Keratinocyte (primary cell): ENCODE data around the gene CCDC148. TPM values are rescaled to one million over a fixed set of nuclear protein-coding genes. Genes with fewer than 3 reads are reported as not detected.

Experiments used
- DNase-seq: peaks from one replicate; pipeline ENCODE4 v3.0.0-alpha.2; 2011; ENCODE audit warnings: low read depth, missing footprints, low spot score
- FAIRE-seq: peaks from 2 replicates; lab custom pipeline; 2011; peaks lifted over from hg19 to GRCh38; lab: Jason Lieb, UNC
- H2AFZ ChIP-seq: 2 replicates; pipeline ENCODE4 v1.6.0; 2012; ENCODE audit warnings: low read length, control low read depth, inconsistent platforms; ENCODE audit not compliant: control insufficient read depth
- H3K27ac ChIP-seq: 2 replicates; pipeline ENCODE4 v1.5.1; 2011; ENCODE audit warnings: low read length; ENCODE audit not compliant: control insufficient read depth, insufficient read depth
- H3K27me3 ChIP-seq: 3 replicates; pipeline ENCODE4 v1.6.0; 2011; ENCODE audit warnings: low read length; ENCODE audit not compliant: control insufficient read depth, insufficient read depth; ENCODE audit errors: extremely low read depth
- H3K36me3 ChIP-seq, 2 experiments: 2 replicates in 1 of 2; 3 replicates in 1 of 2; pipeline ENCODE4 v1.5.1; 2011; ENCODE audit warnings: low read length in 2 of 2, mild to moderate bottlenecking in 1 of 2; ENCODE audit not compliant: control insufficient read depth in 2 of 2, insufficient read depth in 2 of 2; ENCODE audit errors: extremely low read depth in 1 of 2
- H3K4me1 ChIP-seq: 3 replicates; pipeline ENCODE4 v1.5.1; 2011; ENCODE audit warnings: low read length; ENCODE audit not compliant: control insufficient read depth, insufficient read depth; ENCODE audit errors: extremely low read depth
- H3K4me2 ChIP-seq: 3 replicates; pipeline ENCODE4 v1.6.0; 2011; ENCODE audit warnings: low read depth, low read length; ENCODE audit not compliant: control insufficient read depth, insufficient read depth; ENCODE audit errors: extremely low read depth
- H3K4me3 ChIP-seq, 3 experiments: fragments of 200-600 bp in 1 of 3; sonication (generic) in 1 of 3; 2 replicates in 2 of 3; 3 replicates in 1 of 3; pipeline ENCODE4 v1.5.1; 2011 to 2016; ENCODE audit warnings: low read length in 3 of 3, mild to moderate bottlenecking in 3 of 3, control low read depth in 2 of 3, inconsistent platforms in 1 of 3, low read depth in 1 of 3, mixed read lengths in 1 of 3, mixed run types in 1 of 3, moderate library complexity in 1 of 3; ENCODE audit not compliant: control insufficient read depth in 2 of 3, insufficient read depth in 2 of 3; ENCODE audit errors: extremely low read depth in 1 of 3
- H3K79me2 ChIP-seq: 2 replicates; pipeline ENCODE4 v1.6.0; 2012; ENCODE audit warnings: low read length; ENCODE audit not compliant: control insufficient read depth, insufficient read depth
- H3K9ac ChIP-seq: 3 replicates; pipeline ENCODE4 v1.6.0; 2011; ENCODE audit warnings: low read length; ENCODE audit not compliant: control insufficient read depth, insufficient read depth; ENCODE audit errors: extremely low read depth
- H3K9me1 ChIP-seq: 3 replicates; pipeline ENCODE4 v1.6.0; 2011; ENCODE audit warnings: low read length; ENCODE audit not compliant: control insufficient read depth, insufficient read depth; ENCODE audit errors: extremely low read depth
- H3K9me3 ChIP-seq: 2 replicates; pipeline ENCODE4 v1.5.1; 2012; ENCODE audit warnings: low read depth, low read length; ENCODE audit not compliant: control insufficient read depth
- H4K20me1 ChIP-seq: 3 replicates; pipeline ENCODE4 v1.6.0; 2011; ENCODE audit warnings: low read length; ENCODE audit not compliant: control insufficient read depth, insufficient read depth; ENCODE audit errors: extremely low read depth
- EZH2 ChIP-seq: IDR thresholded peaks from one replicate; pipeline ENCODE4 v1.6.1; 2012; ENCODE audit warnings: inconsistent platforms, mild to moderate bottlenecking, low read length, moderate library complexity
- dilution Hi-C: fragments of 300-500 bp; cut with MboI; formaldehyde crosslinking; loops from one replicate; pipeline ENCODE4 v1.7.0; 2020; ENCODE audit warnings: low sequenced_read_pairs; ENCODE audit not compliant: extremely low pct_ligation_motif_present
- polyA plus RNA-seq, 5 experiments: library from polyadenylated mRNA; depleted of rRNA in 3 of 5; stranded (reverse) in 3 of 5; stranded (forward) in 1 of 5; unstranded in 1 of 5; fragments of >200 nt; gene quantifications; 1 replicate in 1 of 5; 2 replicates in 3 of 5; 3 replicates in 1 of 5; pipeline versions ENCODE4 v1.2.1 to v1.2.3, GENCODE V29; 2011 to 2012; ENCODE audit warnings: missing spikeins in 2 of 5, low read depth in 1 of 5, low replicate concordance in 1 of 5
- TF ChIP-seq, protein P1 (sequence below), 3 experiments: IDR thresholded peaks in 1 of 3; conservative IDR thresholded peaks in 1 of 3; optimal IDR thresholded peaks in 1 of 3; 2 replicates in 2 of 3; 3 replicates in 1 of 3; pipeline versions ENCODE3 to v1.5.1; 2011; ENCODE audit warnings: low read length in 3 of 3, mild to moderate bottlenecking in 3 of 3, moderate library complexity in 2 of 3, control low read depth in 1 of 3, inconsistent platforms in 1 of 3; ENCODE audit not compliant: insufficient read depth in 2 of 3; ENCODE audit errors: extremely low read depth in 1 of 3

The CCDC148 gene
- polyA plus RNA-seq, 1 donor (not counting 4 experiments of a cell fraction or from before 2014, with no cell fraction given): 0.39 TPM

DNA sequence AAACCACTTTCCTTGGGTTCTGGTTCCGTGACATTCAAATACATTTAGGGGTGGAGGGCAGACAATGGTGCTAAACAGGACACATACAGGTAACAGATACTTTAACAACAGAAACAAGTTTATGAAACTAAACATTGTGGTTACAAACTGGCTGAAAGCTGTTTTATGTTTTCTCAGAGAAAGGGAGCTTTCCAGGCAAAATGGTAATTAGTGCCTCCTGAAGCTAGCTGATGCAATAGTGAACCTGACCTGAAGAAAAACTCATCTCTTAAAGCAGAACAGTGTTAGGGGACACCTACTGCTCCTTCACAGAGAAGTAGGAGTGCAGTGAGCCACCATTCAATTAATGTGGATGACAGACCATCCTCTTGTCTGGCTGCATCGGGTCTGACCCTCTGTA is 138.9 kb downstream of the CCDC148 start:
- DNase-seq (no peak), FAIRE-seq (no peak)
- Histone ChIP-seq H3K4me1 (peaks cover 13% of the 10 kb centered on the region), H3K4me3 (no peak overlapping the region), H4K20me1 (no peaks in the 10 kb centered on the region), H3K36me3 (no peaks in the 10 kb centered on the region), H3K27ac (no peak overlapping the region), H3K9ac (no peak overlapping the region), H3K79me2 (no peaks in the 10 kb centered on the region), H3K4me2 (no peak overlapping the region), H2AFZ (no peak overlapping the region), H3K9me3 (no peaks in the 10 kb centered on the region), H3K27me3 (no peaks in the 10 kb centered on the region), H3K9me1 (no peaks in the 10 kb centered on the region)
- no peak for TF ChIP-seq EZH2
- TF ChIP-seq, protein P1, sequence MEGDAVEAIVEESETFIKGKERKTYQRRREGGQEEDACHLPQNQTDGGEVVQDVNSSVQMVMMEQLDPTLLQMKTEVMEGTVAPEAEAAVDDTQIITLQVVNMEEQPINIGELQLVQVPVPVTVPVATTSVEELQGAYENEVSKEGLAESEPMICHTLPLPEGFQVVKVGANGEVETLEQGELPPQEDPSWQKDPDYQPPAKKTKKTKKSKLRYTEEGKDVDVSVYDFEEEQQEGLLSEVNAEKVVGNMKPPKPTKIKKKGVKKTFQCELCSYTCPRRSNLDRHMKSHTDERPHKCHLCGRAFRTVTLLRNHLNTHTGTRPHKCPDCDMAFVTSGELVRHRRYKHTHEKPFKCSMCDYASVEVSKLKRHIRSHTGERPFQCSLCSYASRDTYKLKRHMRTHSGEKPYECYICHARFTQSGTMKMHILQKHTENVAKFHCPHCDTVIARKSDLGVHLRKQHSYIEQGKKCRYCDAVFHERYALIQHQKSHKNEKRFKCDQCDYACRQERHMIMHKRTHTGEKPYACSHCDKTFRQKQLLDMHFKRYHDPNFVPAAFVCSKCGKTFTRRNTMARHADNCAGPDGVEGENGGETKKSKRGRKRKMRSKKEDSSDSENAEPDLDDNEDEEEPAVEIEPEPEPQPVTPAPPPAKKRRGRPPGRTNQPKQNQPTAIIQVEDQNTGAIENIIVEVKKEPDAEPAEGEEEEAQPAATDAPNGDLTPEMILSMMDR (optimal IDR thresholded peaks at IDR 0.05 in 1 of 3, IDR thresholded peaks at IDR 0.05 in 1 of 3, conservative IDR thresholded peaks at IDR 0.05 in 1 of 3; ENCODE audit: extremely low read depth in 1 of 3, insufficient read depth in 2 of 3, low read length in 3 of 3): no peak
- dilution Hi-C loops: no loop called here

DNA sequence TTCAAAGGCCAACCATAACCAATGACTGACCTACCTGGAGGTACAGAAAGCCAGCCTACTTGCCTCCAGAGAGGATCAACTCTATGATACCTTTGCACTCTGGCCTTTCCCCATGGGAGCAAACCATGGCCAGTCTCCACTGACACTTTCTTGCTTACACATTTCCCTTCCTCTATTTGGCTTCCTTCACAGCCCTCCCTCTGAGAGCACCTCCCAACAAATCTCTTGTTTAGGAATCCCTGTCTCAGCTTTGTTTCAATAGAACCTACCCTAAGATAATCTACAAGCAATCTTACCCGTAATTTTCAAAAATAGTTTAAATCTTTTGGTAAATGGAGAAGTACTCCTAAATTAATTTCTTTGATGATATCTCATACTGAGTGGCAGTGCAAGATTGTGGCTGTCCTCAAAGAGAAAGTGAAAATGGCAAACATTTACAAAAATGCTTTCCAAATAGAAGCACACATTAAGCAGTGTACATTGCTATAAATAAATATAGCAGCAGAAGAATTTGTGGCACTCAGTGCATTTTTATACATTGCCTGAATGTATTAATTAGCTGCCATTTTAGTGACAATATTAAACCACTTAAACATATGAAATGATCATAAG is 140.6 kb downstream of the CCDC148 start:
- Histone ChIP-seq H3K79me2 (no peaks in the 10 kb centered on the region), H3K4me3 (no peak overlapping the region), H3K9me1 (no peaks in the 10 kb centered on the region), H4K20me1 (no peaks in the 10 kb centered on the region), H2AFZ (no peak overlapping the region), H3K4me1 (peaks cover 1% of the 10 kb centered on the region), H3K27ac (no peak overlapping the region), H3K9me3 (no peaks in the 10 kb centered on the region), H3K4me2 (no peak overlapping the region), H3K27me3 (no peaks in the 10 kb centered on the region), H3K36me3 (no peaks in the 10 kb centered on the region), H3K9ac (no peak overlapping the region)
- FAIRE-seq (no peak), DNase-seq (no peak)
- dilution Hi-C loops: no loop called here
- TF ChIP-seq, protein P1 (optimal IDR thresholded peaks at IDR 0.05 in 1 of 3, IDR thresholded peaks at IDR 0.05 in 1 of 3, conservative IDR thresholded peaks at IDR 0.05 in 1 of 3; ENCODE audit: extremely low read depth in 1 of 3, insufficient read depth in 2 of 3, low read length in 3 of 3): no peak
- TF ChIP-seq EZH2: no peak
